Prostate gland (tissue), 2 donors: Measurements from ENCODE around the gene OTOR.

Source experiments
- POLR2A ChIP-seq: fragments of 450-650 bp; IDR thresholded peaks from one replicate; pipeline ENCODE4 v1.6.1; 2016; ENCODE audit warnings: antibody characterized with exemption, mild to moderate bottlenecking
- POLR2AphosphoS5 ChIP-seq: sonication (generic); formaldehyde crosslinking; IDR thresholded peaks from one replicate; pipeline ENCODE4 v1.6.1; 2017; ENCODE audit warnings: antibody characterized with exemption
- TF ChIP-seq, protein P1 (sequence below), 4 experiments: fragments of 200-600 bp in 2 of 4; fragments of 450-650 bp in 2 of 4; sonication (generic) in 2 of 4; IDR thresholded peaks; 1 replicate in 3 of 4; 2 replicates in 1 of 4; pipeline ENCODE4 v1.5.1; 2016 to 2019; ENCODE audit warnings: antibody characterized with exemption in 4 of 4, mild to moderate bottlenecking in 2 of 4, moderate library complexity in 2 of 4

DNA sequence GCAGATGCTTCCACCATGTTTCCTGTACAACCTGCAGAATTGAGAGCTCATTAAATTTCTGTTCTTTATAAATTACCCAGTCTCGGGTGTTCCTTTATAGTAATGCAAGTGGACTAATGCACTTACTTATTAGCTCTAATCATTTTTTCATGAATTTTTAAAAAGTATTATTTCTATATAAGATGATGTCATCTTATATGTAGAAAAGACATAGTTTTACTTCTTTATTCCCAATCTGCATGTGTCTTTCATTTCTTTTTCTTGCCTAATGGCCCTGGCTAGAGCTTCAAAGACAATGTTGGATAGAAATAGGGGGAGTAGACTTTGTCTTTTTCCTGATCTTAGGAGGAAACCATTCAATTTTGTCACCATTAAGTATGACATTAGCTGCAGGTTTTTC, 27.8 kb downstream of the OTOR start:
- TF ChIP-seq, protein P1, sequence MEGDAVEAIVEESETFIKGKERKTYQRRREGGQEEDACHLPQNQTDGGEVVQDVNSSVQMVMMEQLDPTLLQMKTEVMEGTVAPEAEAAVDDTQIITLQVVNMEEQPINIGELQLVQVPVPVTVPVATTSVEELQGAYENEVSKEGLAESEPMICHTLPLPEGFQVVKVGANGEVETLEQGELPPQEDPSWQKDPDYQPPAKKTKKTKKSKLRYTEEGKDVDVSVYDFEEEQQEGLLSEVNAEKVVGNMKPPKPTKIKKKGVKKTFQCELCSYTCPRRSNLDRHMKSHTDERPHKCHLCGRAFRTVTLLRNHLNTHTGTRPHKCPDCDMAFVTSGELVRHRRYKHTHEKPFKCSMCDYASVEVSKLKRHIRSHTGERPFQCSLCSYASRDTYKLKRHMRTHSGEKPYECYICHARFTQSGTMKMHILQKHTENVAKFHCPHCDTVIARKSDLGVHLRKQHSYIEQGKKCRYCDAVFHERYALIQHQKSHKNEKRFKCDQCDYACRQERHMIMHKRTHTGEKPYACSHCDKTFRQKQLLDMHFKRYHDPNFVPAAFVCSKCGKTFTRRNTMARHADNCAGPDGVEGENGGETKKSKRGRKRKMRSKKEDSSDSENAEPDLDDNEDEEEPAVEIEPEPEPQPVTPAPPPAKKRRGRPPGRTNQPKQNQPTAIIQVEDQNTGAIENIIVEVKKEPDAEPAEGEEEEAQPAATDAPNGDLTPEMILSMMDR (IDR thresholded peaks at IDR 0.05): no peak
- TF ChIP-seq POLR2AphosphoS5: no peak
- no peak for TF ChIP-seq POLR2A
